SU-DHL-6 (cell line): ENCODE measurements around the gene TMEM62.

Experiments used
- H2AFZ ChIP-seq: fragments of 200-600 bp; sonication (generic); 2 replicates; pipeline ENCODE4 v1.6.1; 2014; ENCODE audit warnings: low read depth, mild to moderate bottlenecking, moderate library complexity, mixed read lengths, antibody characterized with exemption, low read length; ENCODE audit not compliant: severe bottlenecking
- H3F3A ChIP-seq: fragments of 200-600 bp; shearing (Covaris generic); 2 replicates; pipeline ENCODE4 v1.6.0; 2016; ENCODE audit warnings: antibody characterized with exemption, mild to moderate bottlenecking; ENCODE audit not compliant: insufficient read depth
- H3K27ac ChIP-seq: fragments of 200-600 bp; sonication (generic); 2 replicates; pipeline ENCODE4 v1.5.1; 2016; ENCODE audit warnings: low read depth, mild to moderate bottlenecking, low read length, moderate library complexity, mixed read lengths
- H3K27me3 ChIP-seq: fragments of 200-600 bp; sonication (generic), shearing (Covaris generic); 2 replicates; pipeline ENCODE4 v1.6.0; 2014; ENCODE audit warnings: mild to moderate bottlenecking, low read length
- H3K36me3 ChIP-seq: fragments of 200-600 bp; sonication (generic); 2 replicates; pipeline ENCODE4 v1.6.1; 2014; ENCODE audit warnings: mild to moderate bottlenecking, low read length, mixed read lengths
- H3K4me2 ChIP-seq: fragments of 300-600, 200-600 bp; shearing (Covaris generic), sonication (generic); 2 replicates; pipeline ENCODE4 v1.6.0; 2014; ENCODE audit warnings: low read length, low read depth, mild to moderate bottlenecking; ENCODE audit not compliant: poor library complexity, severe bottlenecking
- H3K4me3 ChIP-seq: fragments of 200-600 bp; sonication (generic); 2 replicates; pipeline ENCODE4 v1.5.1; 2014; ENCODE audit warnings: antibody characterized with exemption, low read length, mild to moderate bottlenecking, mixed read lengths; ENCODE audit not compliant: insufficient read depth, poor library complexity, severe bottlenecking
- H3K79me2 ChIP-seq: fragments of 200-600 bp; sonication (generic); 2 replicates; pipeline ENCODE4 v1.6.1; 2014; ENCODE audit warnings: mild to moderate bottlenecking, low read length, moderate library complexity; ENCODE audit not compliant: insufficient read depth
- H3K9ac ChIP-seq: fragments of 200-600 bp; sonication (generic); 2 replicates; pipeline ENCODE4 v1.7.0; 2014; ENCODE audit warnings: mild to moderate bottlenecking, low read length
- H3K9me2 ChIP-seq: fragments of 200-600 bp; sonication (generic); replicated peaks from 2 replicates; pipeline ENCODE4 v1.6.1; 2014; ENCODE audit warnings: low read length; ENCODE audit not compliant: insufficient read depth
- H3K9me3 ChIP-seq: fragments of 200-600 bp; sonication (generic); 2 replicates; pipeline ENCODE4 v1.6.1; 2014; ENCODE audit warnings: low read length, mixed read lengths; ENCODE audit not compliant: insufficient read depth
- H4K20me1 ChIP-seq: fragments of 200-600 bp; sonication (generic); 2 replicates; pipeline ENCODE4 v1.6.1; 2014; ENCODE audit warnings: low read depth, mild to moderate bottlenecking, antibody characterized with exemption, low read length, moderate library complexity, mixed read lengths
- CTCF ChIP-seq: fragments of 200-600 bp; sonication (generic); IDR thresholded peaks from one replicate; pipeline ENCODE4 v1.5.1; 2017; ENCODE audit warnings: antibody characterized with exemption, mild to moderate bottlenecking, low read length, moderate library complexity; ENCODE audit not compliant: insufficient read depth, poor library complexity, severe bottlenecking
- EZH2phosphoT487 ChIP-seq: fragments of 200-600 bp; sonication (generic), shearing (Covaris generic); conservative IDR thresholded peaks from 2 replicates; pipeline ENCODE4 v1.6.1; 2018; ENCODE audit warnings: mild to moderate bottlenecking, antibody characterized with exemption, low read length, moderate library complexity, mixed read lengths

TMEM62 gene

GRCh38 chr15:43198992-43199391 lies 65.6 kb downstream of the TMEM62 start:
- H3K27me3 ChIP-seq: no peaks in the 10 kb centered on the region
- no peaks in the 10 kb centered on the region for H4K20me1 ChIP-seq
- no peaks in the 10 kb centered on the region for H3K9me3 ChIP-seq
- no peaks in the 10 kb centered on the region for H3K9me2 ChIP-seq
- H3K36me3 ChIP-seq: peaks cover 12% of the 10 kb centered on the region; the same call in 1 of the 2 replicates
- TF ChIP-seq EZH2phosphoT487: no peak
- TF ChIP-seq CTCF: no peak
- H3K27ac ChIP-seq: no peak overlapping the region
- no peak overlapping the region for H3K9ac ChIP-seq
- H3K4me3 ChIP-seq: no peak overlapping the region
- no peak overlapping the region for H3K4me2 ChIP-seq
- H2AFZ ChIP-seq: no peak overlapping the region
- H3K79me2 ChIP-seq: no peaks in the 10 kb centered on the region
- H3F3A ChIP-seq: no peaks in the 10 kb centered on the region

GRCh38 chr15:43199945-43200488 lies 66.6 kb downstream of the TMEM62 start:
- H3K36me3 ChIP-seq: peaks cover 8% of the 10 kb centered on the region; the same call in 1 of the 2 replicates
- TF ChIP-seq CTCF (no peak), EZH2phosphoT487 (no peak)
- H3K9me3 ChIP-seq: no peaks in the 10 kb centered on the region
- no peaks in the 10 kb centered on the region for H3K79me2 ChIP-seq
- H4K20me1 ChIP-seq: no peaks in the 10 kb centered on the region
- no peak overlapping the region for H3K4me3 ChIP-seq
- no peak overlapping the region for H2AFZ ChIP-seq
- no peaks in the 10 kb centered on the region for H3K9me2 ChIP-seq
- H3F3A ChIP-seq: no peaks in the 10 kb centered on the region
- no peak overlapping the region for H3K27ac ChIP-seq
- no peaks in the 10 kb centered on the region for H3K27me3 ChIP-seq
- no peak overlapping the region for H3K4me2 ChIP-seq
- H3K9ac ChIP-seq: no peak overlapping the region

GRCh38 chr15:43204016-43204901 lies 70.9 kb downstream of the TMEM62 start:
- H2AFZ ChIP-seq: no peak overlapping the region

More at GRCh38 chr15:43204016-43204901, 70.9 kb downstream of the TMEM62 start:
- Histone ChIP-seq H3K9me3 (no peaks in the 10 kb centered on the region), H3K9me2 (no peaks in the 10 kb centered on the region), H3K4me3 (no peak overlapping the region), H3F3A (no peaks in the 10 kb centered on the region), H3K36me3 (no peaks in the 10 kb centered on the region), H3K9ac (no peak overlapping the region), H3K4me2 (no peak overlapping the region), H3K79me2 (no peaks in the 10 kb centered on the region), H3K27me3 (no peaks in the 10 kb centered on the region), H4K20me1 (no peaks in the 10 kb centered on the region), H3K27ac (no peak overlapping the region)
- TF ChIP-seq EZH2phosphoT487: no peak
- peak; percentile 82 for TF ChIP-seq CTCF
